Medulla oblongata (tissue), 1 donor: ENCODE results near the gene ESRRA.
A peak's percentile ranks its signal among the peaks of the same experiment; 100 is the strongest.

Experiments used
- DNase-seq: peaks from one replicate; pipeline ENCODE4 v3.0.0-alpha.2; 2015; ENCODE audit errors: extremely low spot score

The ESRRA gene

GRCh38 chr11:64351136-64351631 is 45.9 kb downstream of the ESRRA start:
- no peak for DNase-seq

GRCh38 chr11:64352099-64352994 is 47.0 kb downstream of the ESRRA start:
- no peak for DNase-seq

GRCh38 chr11:64352995-64353714 is 47.8 kb downstream of the ESRRA start:
- no peak for DNase-seq

- DNase-seq: no peak
These were observed 48.6 kb downstream of the ESRRA start for GRCh38 chr11:64353715-64354506.

- peak; percentile 83 for DNase-seq
These were observed 50.0 kb downstream of the ESRRA start for GRCh38 chr11:64355078-64355940.

- no peak for DNase-seq
These were observed 51.4 kb downstream of the ESRRA start for GRCh38 chr11:64356498-64357411.

GRCh38 chr11:64357446-64357845 is 52.1 kb downstream of the ESRRA start:
- no peak for DNase-seq

- DNase-seq: no peak
These were observed 52.7 kb downstream of the ESRRA start for GRCh38 chr11:64357904-64358535.

GRCh38 chr11:64358536-64358906 is 53.2 kb downstream of the ESRRA start:
- DNase-seq: no peak

GRCh38 chr11:64358907-64359711 is 53.8 kb downstream of the ESRRA start, which contains the start of gene RPS6KA4:
Gene RPS6KA4, plus strand, starts transcription at chr11:64359162. Its CDS starts 74 bp downstream, at chr11:64359236.
- DNase-seq: peak; percentile 80

GRCh38 chr11:64359712-64360445 is 54.6 kb downstream of the ESRRA start:
- DNase-seq: no peak

GRCh38 chr11:64360448-64360921 is 55.2 kb downstream of the ESRRA start:
- DNase-seq: no peak

- no peak for DNase-seq
These were observed 56.3 kb downstream of the ESRRA start for GRCh38 chr11:64361659-64362058.

- no peak for DNase-seq
These were observed 57.0 kb downstream of the ESRRA start for GRCh38 chr11:64362339-64362738.

- no peak for DNase-seq
These were observed 59.1 kb downstream of the ESRRA start for GRCh38 chr11:64364435-64364834.

- DNase-seq: no peak
These were observed 59.6 kb downstream of the ESRRA start for GRCh38 chr11:64364911-64365310.
